ENCODE measurements around the gene BUD23.

DNA sequence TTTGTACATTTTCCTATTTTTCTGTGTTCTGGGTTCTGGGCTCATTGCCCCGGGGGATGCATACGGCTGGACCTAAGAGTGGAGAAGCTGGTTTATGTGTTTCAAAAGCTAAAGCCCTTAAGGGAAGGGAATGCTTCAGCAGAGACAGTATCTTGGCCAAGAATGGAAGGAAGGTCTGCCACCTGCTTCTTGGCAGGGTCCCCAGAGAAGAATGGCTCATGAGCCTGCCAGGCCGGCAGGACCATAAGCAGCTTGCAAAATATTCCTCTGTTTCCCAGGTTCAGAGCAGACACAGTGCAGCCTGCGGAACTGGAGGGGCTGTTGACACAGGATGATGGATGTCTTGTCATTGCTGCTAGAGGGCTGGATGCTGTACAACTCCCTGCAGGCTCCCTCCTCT lies 63.0 kb downstream of the BUD23 start:
- no peak for TF ChIP-seq EZH2phosphoT487 (IDR thresholded peaks at IDR 0.05; ENCODE audit: insufficient read depth, low read depth)
- no peak for TF ChIP-seq EZH2 (IDR thresholded peaks at IDR 0.05; ENCODE audit: insufficient read depth, poor library complexity, severe bottlenecking)

Measured in GM23248 (cell line).